SK-N-MC (cell line): Measurements from ENCODE around the gene TBKBP1.

Source experiments
- EZH2 ChIP-seq: fragments of 200-600 bp; sonication (generic); IDR thresholded peaks from one replicate; pipeline ENCODE4 v1.6.1; 2017; ENCODE audit warnings: antibody characterized with exemption
- FOXP2 ChIP-seq: optimal IDR thresholded peaks from 2 replicates; pipeline ENCODE3; 2011; ENCODE audit warnings: mild to moderate bottlenecking, moderate library complexity; ENCODE audit not compliant: insufficient read depth; ENCODE audit errors: extremely low read length, control extremely low read depth
- POLR2AphosphoS5 ChIP-seq: IDR thresholded peaks from 2 replicates; pipeline ENCODE4 v1.6.1; 2012; ENCODE audit warnings: mild to moderate bottlenecking, low read depth, low read length, borderline replicate concordance

DNA sequence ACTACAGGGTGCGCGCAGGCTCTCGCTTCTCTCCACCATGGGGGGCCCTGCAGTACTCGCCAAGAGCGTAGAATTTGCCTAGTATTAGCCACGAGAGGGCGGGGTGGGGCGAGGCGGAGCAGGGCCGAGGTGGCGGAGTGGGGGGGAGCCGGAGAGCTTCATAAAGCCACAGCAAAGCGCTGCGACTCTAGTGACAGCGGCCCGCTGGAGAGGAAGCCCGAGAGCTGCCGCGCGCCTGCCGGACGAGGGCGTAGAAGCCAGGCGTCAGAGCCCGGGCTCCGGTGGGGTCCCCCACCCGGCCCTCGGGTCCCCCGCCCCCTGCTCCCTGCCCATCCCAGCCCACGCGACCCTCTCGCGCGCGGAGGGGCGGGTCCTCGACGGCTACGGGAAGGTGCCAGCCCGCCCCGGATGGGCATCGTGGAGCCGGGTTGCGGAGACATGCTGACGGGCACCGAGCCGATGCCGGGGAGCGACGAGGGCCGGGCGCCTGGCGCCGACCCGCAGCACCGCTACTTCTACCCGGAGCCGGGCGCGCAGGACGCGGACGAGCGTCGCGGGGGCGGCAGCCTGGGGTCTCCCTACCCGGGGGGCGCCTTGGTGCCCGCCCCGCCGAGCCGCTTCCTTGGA lies 39.2 kb downstream of the TBKBP1 start, which contains the start of gene TBX21:
- TF ChIP-seq FOXP2 (no peak), POLR2AphosphoS5 (no peak), EZH2 (peak; percentile 77)
